SW 1271 (cell line): ENCODE measurements around the gene CXCL1.
A peak's percentile ranks its signal among the peaks of the same experiment; 100 is the strongest.

Experiments used
- DNase-seq, 2 experiments: peaks; one replicate each; lab custom pipeline; 2025; lab: John Stamatoyannopoulos, UW

The CXCL1 gene

DNA sequence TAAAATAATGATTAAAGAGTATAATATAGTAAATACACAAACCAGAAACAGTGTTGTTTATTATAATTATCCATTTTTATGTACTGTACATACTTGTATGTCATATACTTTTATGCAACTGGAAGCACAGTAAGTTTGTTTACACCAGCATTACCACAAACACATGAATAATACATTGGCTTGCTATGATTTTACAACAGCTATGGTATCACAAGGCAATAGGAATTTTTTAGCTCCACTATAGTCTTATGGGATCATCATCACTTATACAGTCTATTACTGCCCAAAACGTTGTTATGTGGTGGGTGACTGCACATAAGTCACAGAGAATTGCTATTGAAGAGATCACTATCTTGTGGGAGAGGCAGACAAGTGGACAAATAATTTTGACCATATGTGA lies 17.9 kb upstream of the CXCL1 start:
- no peak for DNase-seq

DNA sequence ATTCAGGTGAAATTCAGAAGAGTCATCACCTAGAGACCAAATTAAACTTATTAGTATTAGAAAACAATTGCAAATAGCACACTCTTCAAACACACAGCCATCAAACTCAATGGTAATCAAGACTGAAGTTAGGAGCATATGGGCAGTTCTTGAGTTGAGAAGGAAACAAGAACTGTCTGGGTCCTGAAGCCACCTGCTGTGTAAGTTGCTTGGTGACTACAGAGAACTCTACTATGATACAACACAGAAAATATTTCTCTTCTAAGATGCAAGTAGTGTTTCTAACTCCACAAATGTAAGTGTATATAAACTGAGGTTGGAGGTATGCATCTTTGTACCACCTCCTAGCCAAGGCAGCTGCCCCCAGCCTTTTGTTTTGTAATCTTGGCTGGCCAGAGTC lies 16.4 kb upstream of the CXCL1 start:
- DNase-seq, result no peak

DNA sequence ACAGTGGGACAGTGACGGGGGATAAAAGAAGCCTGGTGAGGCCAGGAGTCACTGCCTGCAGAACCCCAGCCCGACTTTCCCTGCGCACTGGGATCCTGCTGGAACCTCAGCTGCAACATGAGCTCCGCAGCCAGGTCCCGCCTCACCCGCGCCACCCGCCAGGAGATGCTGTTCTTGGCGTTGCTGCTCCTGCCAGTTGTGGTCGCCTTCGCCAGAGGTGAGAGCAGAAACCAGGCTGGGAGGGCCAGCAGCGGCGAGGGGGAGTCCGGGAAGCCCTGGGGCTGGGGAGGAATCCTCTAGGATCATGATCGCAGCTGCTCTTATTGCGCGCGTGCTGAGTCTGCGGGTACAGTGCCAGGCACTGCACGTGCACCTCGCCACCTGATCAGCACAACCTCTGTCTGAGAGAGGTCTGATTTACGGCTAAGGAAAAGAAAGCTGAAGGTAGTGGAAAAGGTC lies 15.9 kb upstream of the CXCL1 start, which contains the start of gene PF4V1:
Gene PF4V1, plus strand, starts transcription at position 51 of the 459 bp plus-strand sequence. Its CDS starts 67 bp downstream, at position 118.
- DNase-seq, result no peak

DNA sequence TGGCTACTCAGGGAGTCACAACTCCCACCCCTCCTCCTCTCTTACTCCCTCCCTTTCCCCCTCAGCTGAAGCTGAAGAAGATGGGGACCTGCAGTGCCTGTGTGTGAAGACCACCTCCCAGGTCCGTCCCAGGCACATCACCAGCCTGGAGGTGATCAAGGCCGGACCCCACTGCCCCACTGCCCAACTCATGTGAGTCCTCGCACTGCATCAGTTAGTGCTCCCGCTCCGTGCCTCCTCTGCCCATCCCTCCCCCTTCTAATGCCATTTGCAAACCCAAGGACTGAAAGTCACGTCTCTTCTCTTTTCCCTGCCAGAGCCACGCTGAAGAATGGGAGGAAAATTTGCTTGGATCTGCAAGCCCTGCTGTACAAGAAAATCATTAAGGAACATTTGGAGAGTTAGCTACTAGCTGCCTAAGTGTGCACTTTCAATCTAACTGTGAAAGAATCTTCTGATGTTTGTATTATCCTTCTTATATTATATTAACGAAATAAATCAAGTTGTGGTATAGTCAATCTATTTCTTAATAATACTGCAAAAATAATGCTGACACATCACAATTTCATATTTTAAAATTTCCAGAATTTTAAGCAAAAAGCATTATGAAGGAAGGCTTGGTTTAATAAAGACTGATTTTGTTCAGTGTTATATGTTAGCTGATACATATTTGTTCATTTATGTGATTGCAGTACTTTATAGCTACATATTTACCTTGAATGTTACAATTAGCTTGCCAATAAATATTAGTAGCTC lies 15.3 kb upstream of the CXCL1 start:
- no peak for DNase-seq

DNA sequence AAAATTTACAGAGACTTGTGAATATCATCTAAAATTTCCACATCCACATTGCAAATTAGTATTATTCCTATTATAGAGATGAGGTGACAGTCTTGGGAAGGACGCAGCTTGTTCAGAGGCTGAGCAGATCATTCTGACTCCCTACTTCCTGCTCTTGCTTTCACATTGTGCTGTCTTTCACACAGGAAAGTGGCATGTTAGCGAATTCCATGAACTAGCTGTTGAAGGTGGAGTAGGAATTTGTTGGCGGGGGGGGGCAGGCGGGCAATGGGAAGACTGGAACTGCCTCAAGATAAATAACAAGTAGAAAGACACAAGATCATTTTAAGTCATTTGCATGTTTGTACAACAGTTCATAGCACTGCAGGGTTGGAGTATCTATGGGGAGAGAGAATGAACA lies 13.8 kb upstream of the CXCL1 start:
- DNase-seq, result no peak

DNA sequence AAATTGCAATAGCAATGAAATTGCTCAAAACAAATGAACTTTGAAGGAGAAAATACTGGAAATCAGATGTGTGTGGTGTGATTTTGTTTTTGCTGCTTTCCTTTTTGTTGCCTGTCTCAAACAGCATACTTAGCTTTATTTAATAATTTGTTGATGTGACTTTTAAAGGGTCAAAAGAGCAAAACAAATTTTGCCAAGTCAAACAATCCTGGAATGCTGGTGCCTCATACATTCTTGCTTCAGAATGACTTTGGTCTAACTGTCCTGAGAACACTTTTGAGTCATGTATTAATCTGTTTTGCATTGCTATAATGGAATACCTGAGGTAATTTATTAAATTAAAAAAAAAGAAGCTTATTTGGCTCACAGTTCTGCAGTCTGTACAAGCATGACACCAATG lies 12.7 kb upstream of the CXCL1 start:
- DNase-seq, result no peak

DNA sequence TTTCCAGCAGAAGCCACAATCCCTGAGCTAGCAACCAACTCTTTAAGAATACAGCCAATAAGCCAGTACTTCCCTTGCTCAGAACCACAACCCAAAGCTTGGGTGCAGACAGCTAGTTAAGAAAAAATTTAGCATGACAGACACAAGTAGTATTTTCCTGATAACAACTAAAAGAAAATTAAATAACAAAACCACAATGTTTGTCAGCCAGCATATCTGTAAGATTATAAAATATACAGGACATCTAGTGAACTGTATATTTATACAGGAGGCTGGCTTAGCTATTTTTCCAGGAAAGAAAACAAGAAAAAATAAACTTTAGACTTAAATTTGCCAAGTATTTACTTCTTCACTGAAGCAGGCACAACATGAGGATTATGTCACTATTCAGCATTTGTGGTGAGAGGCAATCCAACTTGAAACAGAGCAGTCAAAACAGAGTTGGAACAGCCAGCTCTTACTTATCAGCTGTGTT lies 9.5 kb upstream of the CXCL1 start:
- DNase-seq, result no peak

DNA sequence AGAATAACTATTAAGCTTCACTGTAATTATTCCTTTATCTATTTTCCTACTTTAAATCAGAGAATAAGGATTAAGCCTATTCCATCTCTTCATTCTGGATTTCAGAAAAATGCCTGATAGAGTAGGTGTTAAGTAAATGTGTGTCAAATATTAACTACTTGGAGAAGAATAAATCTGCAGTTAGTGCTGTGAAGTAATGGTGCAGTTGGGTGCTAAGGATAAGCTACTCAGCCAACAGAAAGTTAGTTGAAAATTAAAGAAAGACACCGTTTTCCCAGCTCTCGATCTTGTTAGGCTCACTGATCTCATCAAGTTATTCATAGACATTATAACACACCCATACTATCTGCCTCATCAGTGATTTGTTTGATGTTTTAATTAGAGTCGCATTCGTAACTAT lies 9.0 kb upstream of the CXCL1 start:
- DNase-seq, result no peak

DNA sequence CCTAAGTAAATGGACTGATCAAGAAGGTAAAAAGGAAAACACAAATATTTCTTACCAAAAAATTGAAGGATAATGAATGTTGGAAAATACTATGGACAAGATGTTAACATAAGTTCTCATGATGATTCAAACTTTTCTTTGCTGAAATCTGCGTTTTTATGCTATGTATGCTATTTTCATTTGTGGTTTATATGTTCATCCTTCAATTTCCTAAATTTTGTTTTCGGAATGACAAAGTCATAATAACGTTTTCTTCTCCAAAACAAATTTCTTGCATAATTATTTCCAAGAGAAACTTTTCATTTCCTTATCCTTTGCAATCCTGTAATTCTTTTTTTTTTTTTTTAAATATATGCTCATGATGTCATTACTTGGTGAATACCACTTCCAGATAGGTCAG lies 8.3 kb upstream of the CXCL1 start:
- no peak for DNase-seq

DNA sequence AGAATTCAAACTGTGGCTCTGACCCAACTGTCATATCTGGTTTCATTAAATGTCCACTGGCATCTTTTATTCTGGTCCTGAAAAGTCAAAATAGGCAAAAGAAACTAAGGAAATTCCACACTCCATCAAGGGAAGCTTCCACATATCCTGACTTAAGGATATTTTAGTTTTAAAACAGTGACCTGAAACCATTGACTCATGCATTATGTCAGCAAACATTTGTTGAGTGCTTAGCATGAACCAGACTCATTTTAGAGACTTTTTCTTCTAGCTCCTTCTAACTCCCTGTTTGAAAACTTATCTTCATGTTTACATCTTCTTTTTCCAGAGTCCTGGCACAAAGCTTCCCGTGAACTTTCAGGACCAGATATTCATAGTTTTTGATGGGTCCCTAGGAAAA lies 6.9 kb upstream of the CXCL1 start:
- DNase-seq, result no peak

DNA sequence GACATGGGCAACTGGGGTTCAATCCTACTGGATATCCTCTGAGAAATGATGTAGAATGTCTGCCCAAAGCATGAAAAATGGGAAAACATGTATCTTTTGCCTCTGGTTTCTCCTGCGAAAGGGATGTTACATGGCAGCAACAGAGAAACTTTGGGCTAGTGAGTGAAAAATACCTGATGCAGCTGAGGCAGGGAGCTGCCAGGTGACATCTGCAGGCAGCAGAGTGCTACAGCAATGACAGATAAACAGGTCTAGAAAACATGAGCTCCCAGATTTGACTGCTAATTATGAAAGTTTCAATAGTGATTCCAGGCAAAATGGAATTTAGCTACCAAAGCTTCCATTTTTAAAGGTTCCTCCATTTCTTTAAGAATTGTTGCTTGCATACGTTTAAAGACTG lies 4.8 kb upstream of the CXCL1 start:
- DNase-seq, result peak in 1 of 2 experiments; percentile 4

DNA sequence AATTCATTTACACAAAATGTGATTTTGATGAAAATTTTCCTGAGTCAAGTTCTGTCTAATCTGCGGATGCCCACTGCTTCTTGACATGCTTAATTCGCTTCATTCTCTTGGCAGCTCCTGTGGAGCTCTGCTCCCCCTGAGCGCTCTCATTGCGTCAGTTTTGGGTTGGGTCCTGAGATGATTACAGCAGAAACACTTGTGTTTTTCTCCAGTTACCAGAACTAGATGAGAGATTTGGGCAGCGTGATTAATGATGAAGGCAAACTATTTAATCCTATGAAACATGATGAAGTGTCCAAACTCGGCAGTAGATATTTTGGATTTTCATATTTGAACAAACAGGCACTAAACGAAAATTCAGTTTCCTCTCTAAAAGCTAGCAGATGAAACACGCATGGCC lies 4.2 kb upstream of the CXCL1 start:
- DNase-seq, result no peak

DNA sequence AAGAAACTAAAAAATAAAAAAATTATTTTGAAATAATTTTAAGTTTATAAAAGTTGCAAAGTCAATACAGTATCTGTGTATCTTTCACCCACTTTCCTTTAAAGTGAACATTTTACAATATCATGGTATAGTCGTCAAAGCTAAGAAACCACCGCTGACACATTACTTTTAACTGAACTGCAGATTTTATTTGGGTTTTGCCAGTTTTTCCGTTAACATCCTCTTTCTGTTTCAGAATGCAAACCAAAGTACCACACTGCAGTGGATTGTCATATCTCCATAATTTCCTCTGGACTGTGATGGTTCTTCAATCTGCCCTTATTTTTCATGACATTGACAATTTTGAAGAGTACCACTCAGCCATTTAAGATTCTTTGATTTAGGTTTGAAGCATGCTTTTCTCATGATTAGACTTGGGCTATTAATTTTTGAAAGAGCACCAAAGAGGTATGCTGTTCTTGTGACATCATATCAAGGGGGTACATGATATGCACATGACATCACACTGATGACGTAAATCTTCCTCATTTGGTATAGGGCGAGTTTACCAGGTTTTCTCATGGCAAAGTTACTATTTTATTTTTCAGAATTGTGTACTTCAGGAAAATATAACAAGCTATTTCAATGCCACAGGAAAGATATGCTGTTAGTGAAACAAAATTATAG lies 3.6 kb upstream of the CXCL1 start:
- no peak for DNase-seq

DNA sequence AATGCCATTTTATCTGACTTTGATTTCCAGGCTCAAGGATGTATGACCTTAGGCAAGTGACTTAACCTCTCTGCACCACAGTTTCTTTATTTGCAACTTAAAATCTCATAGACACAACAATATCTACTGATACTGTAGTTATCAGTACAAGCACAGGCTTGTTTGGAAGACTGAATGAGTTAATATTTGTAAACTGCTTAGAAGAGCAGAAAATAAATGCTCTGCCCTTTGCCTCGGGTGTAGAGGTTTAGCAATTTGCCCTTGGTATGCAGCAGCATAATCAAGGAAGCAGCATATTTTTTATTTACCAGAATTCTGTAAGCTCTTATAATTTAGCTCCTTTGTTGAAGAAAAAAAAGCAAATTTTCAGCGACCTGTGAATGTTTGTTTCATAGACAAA lies 2.9 kb upstream of the CXCL1 start:
- no peak for DNase-seq

DNA sequence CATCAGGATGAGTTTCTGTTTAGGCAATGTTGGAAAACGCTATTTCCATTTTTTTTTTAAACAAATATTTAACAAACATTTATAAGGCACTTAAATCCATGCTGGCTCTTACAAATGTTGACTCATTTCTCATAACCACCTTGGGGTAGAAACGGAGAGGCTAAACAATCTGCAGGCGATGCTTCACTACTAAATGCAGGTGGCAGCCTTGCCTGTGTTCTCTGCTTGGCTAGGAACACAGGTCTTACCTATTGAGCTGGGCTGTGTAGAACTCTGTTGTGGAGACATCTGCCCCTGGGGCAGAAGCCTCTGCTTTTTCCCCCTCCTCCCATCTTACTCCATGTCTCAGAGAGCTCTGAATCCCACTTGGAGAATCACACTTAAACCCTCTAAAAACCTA lies 1.4 kb upstream of the CXCL1 start:
- no peak for DNase-seq

DNA sequence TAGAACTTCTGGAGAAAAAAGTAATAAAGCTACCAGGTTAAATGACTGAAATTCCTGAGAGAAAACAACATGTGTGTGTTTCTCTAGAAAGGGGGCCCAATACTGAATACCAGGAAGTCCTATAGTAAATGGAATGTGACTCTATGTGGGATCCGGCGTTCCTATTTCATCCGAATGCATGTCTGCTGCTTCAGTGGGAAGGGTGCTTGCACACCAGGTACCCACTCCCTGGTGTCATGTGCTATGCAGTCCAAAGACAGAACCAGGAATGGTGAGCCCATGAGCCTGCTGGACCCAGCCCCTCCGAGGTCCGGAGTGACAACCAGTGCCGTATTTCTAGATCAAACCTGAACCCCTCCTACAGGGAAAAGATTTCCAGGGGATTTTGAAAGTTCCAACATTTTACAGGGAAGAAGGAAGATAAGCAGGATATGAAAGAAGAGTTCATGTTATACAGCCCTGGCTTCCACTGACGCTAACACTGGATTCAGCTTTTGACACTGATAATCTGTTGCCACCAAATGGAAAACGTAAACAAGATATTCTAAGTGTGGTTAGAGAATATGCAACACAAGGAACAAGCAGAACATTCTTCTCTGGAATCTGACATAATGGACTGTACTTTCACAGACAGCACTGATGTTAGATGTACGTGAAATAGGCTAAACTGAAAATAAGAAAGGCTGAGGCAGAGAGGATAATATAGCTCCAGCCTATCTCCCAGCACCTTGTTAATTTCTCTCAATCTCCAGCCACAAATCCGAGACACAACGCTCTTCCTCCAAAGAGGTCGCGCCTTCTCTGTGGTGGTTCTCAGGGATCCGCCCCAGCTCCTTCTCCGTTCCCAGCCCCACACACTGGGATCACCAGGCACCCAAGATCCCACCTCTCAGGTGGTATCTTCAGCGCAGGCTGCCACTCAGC lies 725 bp upstream of the CXCL1 start:
- DNase-seq, result peak in 1 of 2 experiments; percentile 3

DNA sequence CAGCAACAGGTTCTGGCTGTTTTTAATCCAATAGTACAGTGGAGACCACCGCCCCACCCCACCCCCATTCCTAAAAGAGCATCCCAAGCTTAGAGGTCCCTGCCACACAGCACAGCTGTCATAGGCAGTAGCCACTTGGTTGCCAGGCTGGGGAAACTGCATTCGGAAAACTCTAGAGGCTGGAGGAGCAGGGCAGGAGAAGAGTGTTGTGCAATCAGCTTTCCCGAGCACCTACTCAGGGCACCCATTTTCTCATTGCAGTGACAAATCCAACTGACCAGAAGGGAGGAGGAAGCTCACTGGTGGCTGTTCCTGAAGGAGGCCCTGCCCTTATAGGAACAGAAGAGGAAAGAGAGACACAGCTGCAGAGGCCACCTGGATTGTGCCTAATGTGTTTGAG lies 1.1 kb downstream of the CXCL1 start:
- DNase-seq, result peak in 1 of 2 experiments; percentile 3

DNA sequence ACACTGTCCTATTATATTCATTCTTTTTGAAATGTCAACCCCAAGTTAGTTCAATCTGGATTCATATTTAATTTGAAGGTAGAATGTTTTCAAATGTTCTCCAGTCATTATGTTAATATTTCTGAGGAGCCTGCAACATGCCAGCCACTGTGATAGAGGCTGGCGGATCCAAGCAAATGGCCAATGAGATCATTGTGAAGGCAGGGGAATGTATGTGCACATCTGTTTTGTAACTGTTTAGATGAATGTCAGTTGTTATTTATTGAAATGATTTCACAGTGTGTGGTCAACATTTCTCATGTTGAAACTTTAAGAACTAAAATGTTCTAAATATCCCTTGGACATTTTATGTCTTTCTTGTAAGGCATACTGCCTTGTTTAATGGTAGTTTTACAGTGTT lies 1.6 kb downstream of the CXCL1 start:
- DNase-seq, result no peak

DNA sequence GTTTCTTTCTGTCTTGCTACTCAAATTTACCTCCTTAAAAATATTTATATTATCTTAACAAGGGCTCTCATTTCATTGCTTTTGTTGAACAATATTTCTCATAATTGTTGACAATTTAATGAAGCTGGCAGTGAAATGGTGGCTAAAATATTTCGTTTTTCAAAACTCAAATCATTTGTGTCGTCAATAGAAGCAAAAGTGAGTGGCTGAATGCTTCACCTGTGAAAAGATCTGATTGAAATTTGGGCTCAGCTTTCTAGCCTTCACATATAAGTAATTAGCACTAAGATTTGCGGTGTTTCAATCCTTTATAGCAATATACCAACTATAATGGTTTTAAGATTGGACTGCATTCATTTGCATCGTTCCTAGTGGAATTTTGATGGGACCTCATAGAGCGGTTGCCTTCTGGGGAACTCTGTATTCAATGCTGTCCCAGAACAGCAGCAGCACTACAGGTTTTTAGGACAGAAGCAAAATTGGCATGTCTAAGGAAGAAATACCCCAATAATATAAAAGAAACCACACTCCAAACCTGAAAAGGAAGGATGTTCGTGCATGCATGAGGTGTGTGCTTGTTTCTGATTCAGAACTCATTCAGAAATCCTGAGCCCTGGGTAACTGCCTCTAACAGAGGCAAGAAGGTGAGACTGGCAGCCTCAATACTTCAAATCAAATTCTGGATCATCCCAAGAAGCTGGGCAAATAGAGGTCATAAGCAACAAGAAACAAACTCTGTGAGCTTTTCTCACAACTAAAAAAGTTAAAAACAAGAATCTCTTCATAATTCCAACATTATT lies 2.5 kb downstream of the CXCL1 start:
- DNase-seq, result no peak

DNA sequence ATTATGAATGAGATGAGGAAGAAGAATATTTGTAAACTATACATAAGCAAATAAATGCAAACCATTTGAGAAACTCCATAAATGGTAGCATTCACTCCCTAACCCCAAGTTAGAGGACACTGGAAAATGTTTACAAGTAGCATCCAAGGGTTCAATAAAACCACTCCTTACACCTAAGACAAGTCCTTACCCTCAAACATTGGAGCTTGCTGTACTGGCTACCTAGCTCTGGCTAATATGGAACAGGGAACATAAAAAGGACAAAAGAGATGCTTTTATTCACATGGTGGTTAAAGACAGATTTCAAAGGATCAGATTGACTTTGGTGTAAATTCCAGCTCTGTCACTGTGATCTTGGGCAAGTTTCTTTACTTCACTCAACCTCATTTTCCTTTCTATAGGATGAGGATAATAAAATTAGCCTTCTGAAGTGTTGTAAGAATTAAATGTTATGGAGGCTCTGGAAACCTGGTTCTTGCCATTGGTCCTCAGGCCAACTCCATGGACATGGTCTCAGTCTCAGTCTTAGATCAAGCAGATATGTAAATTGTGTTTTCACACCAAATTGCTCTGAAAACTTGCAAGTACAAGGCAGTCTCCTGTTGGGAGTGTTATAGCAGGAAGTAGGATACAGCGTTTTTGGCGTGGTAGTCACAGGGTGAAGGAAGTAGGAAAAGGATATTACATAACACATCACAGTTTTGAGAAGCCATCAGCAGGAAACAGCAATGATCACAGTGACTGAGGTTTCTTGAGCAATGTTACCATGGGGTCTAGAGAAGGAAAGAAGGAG lies 3.3 kb downstream of the CXCL1 start:
- no peak for DNase-seq

DNA sequence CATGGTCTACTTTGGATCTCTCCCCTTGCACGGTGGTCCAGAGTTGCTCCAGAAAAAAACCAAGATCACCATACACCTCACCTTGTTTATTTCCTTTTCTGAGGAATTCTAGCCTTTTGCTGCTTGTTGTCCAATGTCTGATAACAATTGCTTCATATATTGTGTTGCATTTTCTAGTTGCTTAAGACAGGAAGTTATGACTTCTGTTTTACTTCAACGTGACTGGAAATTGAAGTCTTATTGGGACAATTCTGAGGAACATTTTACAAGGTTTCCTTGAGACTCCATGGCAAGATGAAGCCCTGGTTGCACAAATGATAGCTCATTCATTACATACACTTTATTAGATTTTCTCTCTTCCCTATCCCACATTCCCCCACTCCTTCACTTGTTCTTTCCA lies 5.2 kb downstream of the CXCL1 start:
- DNase-seq, result no peak
